WI38 (cell line): ENCODE data around the gene TEX30.

Experiments used
- H3K4me3 ChIP-seq: 2 replicates; pipeline ENCODE4 v1.5.1; 2011; ENCODE audit warnings: low read depth, mild to moderate bottlenecking, control low read depth, low read length
- TF ChIP-seq, protein P1 (sequence below): IDR thresholded peaks from 2 replicates; pipeline ENCODE4 v1.5.1; 2012; ENCODE audit warnings: low read depth, mild to moderate bottlenecking, control low read depth, low read length

TEX30 gene

GRCh38 chr13:102742101-102742500 lies 31.5 kb downstream of the TEX30 start:
- TF ChIP-seq, protein P1, sequence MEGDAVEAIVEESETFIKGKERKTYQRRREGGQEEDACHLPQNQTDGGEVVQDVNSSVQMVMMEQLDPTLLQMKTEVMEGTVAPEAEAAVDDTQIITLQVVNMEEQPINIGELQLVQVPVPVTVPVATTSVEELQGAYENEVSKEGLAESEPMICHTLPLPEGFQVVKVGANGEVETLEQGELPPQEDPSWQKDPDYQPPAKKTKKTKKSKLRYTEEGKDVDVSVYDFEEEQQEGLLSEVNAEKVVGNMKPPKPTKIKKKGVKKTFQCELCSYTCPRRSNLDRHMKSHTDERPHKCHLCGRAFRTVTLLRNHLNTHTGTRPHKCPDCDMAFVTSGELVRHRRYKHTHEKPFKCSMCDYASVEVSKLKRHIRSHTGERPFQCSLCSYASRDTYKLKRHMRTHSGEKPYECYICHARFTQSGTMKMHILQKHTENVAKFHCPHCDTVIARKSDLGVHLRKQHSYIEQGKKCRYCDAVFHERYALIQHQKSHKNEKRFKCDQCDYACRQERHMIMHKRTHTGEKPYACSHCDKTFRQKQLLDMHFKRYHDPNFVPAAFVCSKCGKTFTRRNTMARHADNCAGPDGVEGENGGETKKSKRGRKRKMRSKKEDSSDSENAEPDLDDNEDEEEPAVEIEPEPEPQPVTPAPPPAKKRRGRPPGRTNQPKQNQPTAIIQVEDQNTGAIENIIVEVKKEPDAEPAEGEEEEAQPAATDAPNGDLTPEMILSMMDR, result no peak
- H3K4me3 ChIP-seq, result no peak overlapping the region

GRCh38 chr13:102729560-102730270 lies 43.9 kb downstream of the TEX30 start:
- TF ChIP-seq, protein P1, result no peak
- no peak overlapping the region for H3K4me3 ChIP-seq

DNA sequence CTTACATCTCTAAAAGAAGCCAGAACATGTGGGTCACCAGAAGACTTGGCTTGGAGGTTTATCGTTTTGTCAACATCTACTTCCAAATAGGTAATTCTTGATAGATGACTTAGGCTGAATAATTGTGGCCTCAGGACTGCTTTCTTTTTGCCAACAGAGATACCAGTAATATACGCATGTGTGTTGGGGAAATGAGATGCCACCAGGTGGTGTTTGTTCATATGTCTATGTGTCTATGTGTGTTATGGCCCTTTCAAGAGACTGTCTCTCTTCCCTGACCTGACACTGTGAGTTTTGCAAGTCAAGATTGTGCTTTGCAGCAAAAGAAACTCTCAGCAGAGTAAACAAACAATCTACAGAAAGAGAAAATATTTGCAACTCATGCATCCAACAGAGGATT lies 47.2 kb downstream of the TEX30 start:
- TF ChIP-seq, protein P1, result no peak

GRCh38 chr13:102724923-102725322 lies 48.7 kb downstream of the TEX30 start:
- TF ChIP-seq, protein P1, result peak; percentile 21; the same call in 1 of the 2 replicates
- no peak overlapping the region for H3K4me3 ChIP-seq

More for the DNA sequence above, 47.2 kb downstream of the TEX30 start:
- H3K4me3 ChIP-seq, result no peak overlapping the region

DNA sequence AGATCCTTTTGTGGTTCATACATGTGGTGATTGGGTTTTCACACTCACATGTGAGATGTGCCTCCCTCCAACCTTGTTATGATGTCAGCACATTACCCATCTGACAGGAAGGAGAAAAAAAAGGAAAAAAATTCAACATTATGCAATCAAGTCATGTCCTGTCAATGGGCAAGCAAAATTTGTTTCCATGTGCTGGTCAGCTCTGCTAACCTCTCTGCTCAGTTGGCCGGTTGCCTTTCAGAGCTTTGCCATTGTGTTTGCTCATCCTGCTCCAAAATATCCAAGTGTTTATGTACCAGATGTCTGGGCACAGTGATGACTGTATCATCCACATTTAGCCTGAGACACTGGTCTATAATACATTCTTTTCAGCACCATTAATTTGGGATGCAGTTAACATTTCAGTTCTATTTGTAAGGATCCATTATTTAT lies 51.8 kb downstream of the TEX30 start:
- no peak overlapping the region for H3K4me3 ChIP-seq
- TF ChIP-seq, protein P1, result no peak

DNA sequence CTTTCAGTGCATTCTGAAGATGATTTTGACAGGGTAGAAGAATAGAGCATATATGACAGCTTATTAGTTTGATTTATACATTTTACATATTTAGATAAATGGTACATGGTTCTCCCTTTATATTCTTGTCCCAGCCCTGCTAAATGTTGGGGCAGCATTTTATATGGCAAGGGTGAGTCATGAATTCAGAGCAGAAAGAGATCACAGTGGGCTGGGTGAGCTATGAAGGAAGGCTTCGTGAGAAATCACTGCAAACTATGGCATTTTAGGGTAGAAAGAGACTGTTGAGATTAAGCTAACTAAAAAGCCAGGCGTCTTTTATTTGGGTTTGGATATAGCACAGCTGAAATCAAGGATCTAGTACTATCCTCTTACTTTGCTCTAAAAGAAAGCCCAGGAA lies 54.8 kb downstream of the TEX30 start:
- no peak overlapping the region for H3K4me3 ChIP-seq
- TF ChIP-seq, protein P1, result no peak
